ENCODE results near the gene ELL2.

- TF ChIP-seq POLR2A (IDR thresholded peaks at IDR 0.05; ENCODE audit: low read length) (no peak), GATA1 (IDR thresholded peaks at IDR 0.05; ENCODE audit: low read depth, low read length) (no peak)
Measured at GRCh38 chr5:95954716-95955115, 6.9 kb downstream of the ELL2 start.

Measured in erythroblast (primary cell).